BLaER1 treated with 17β-estradiol and CSF1 and Interleukin-3, amounts not matched to agents 10 nM and 100 nM (cell line): ENCODE results near the gene HERC2.

ENCODE experiments used
- H3K27ac ChIP-seq, 11 experiments: shearing (Covaris generic); formaldehyde crosslinking; 2 replicates each; pipeline ENCODE4 v1.8.1; 2022
- H3K27me3 ChIP-seq, 11 experiments: shearing (Covaris generic); formaldehyde crosslinking; 2 replicates each; pipeline ENCODE4 v1.8.1; 2022
- H3K36me3 ChIP-seq, 11 experiments: shearing (Covaris generic); formaldehyde crosslinking; 2 replicates each; pipeline ENCODE4 v1.8.1; 2022
- H3K4me1 ChIP-seq, 10 experiments: shearing (Covaris generic); formaldehyde crosslinking; 2 replicates each; pipeline ENCODE4 v1.8.1; 2022
- H3K4me2 ChIP-seq, 11 experiments: shearing (Covaris generic); formaldehyde crosslinking; 2 replicates each; pipeline ENCODE4 v1.8.1; 2022
- H3K4me3 ChIP-seq, 10 experiments: shearing (Covaris generic); formaldehyde crosslinking; 2 replicates each; pipeline ENCODE4 v1.8.1; 2022
- H3K9ac ChIP-seq, 11 experiments: shearing (Covaris generic); formaldehyde crosslinking; 2 replicates each; pipeline ENCODE4 v1.8.1; 2022
- H3K9me3 ChIP-seq, 11 experiments: shearing (Covaris generic); formaldehyde crosslinking; replicated peaks in 1 of 11; 2 replicates each; pipeline ENCODE4 v1.8.1; 2022
- H4K20me1 ChIP-seq, 11 experiments: shearing (Covaris generic); formaldehyde crosslinking; 2 replicates each; pipeline ENCODE4 v1.8.1; 2022
- Cebpa-rat ChIP-seq, 11 experiments: shearing (Covaris generic); IDR thresholded peaks; 2 replicates each; pipeline ENCODE4 v1.8.1; 2022

Gene HERC2

DNA sequence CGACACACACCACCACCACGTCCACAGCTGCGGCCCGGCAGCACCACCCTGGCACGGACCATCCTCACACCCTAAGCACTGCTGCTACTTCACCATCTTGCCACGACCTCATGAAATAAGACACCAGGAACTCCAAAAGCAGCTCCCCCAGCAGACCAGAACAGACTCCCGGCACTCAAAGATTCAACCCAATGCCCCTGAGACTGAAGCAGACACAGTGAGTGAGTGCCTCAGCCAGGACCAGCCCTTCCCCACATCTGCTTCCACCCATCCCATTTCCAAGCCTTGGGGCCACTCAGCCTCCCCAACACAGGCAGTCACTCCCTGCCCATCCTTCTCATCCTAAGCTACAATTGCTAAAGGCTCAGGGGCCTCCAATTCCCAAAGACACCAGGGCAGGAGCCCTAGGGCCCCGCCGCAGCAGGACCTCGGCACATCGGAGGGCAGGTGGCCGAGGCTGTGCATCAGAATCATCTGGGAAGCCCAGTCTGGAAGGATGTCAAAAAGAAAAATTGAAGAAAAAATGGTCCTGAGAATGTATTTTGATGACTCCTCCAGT is 204.5 kb downstream of the HERC2 start:
- H3K9ac ChIP-seq, result no peak overlapping the region
- H3K27me3 ChIP-seq, result no peaks in the 10 kb centered on the region
- H3K4me1 ChIP-seq, result peaks cover 0 to 7% (median 0%) of the 10 kb centered on the region in 10 experiments; a peak in 2 of 20 replicates
- no peak overlapping the region for H3K27ac ChIP-seq
- no peaks in the 10 kb centered on the region for H3K9me3 ChIP-seq
- H3K4me2 ChIP-seq, result peak overlapping the region in 1 of 11 experiments; percentile 10; a peak in 2 of 22 replicates
- peaks cover 92 to 100% (median 96%) of the 10 kb centered on the region in 11 experiments for H3K36me3 ChIP-seq
- no peak overlapping the region for H3K4me3 ChIP-seq
- H4K20me1 ChIP-seq, result peaks cover 0 to 48% (median 0%) of the 10 kb centered on the region in 11 experiments; a peak in 8 of 22 replicates
- TF ChIP-seq Cebpa-rat (IDR thresholded peaks at IDR 0.05), result no peak

- Histone ChIP-seq H3K4me2 (no peak overlapping the region), H3K4me1 (peaks cover 0 to 7% (median 0%) of the 10 kb centered on the region in 10 experiments; a peak in 2 of 20 replicates), H3K36me3 (peaks cover 92 to 100% (median 97%) of the 10 kb centered on the region in 11 experiments), H4K20me1 (peaks cover 0 to 48% (median 0%) of the 10 kb centered on the region in 11 experiments; a peak in 7 of 22 replicates), H3K9ac (no peak overlapping the region), H3K27ac (no peak overlapping the region), H3K27me3 (no peaks in the 10 kb centered on the region), H3K4me3 (no peak overlapping the region), H3K9me3 (no peaks in the 10 kb centered on the region)
- no peak for TF ChIP-seq Cebpa-rat (IDR thresholded peaks at IDR 0.05)
Observed at GRCh38 chr15:28116521-28117431, 205.2 kb downstream of the HERC2 start.

DNA sequence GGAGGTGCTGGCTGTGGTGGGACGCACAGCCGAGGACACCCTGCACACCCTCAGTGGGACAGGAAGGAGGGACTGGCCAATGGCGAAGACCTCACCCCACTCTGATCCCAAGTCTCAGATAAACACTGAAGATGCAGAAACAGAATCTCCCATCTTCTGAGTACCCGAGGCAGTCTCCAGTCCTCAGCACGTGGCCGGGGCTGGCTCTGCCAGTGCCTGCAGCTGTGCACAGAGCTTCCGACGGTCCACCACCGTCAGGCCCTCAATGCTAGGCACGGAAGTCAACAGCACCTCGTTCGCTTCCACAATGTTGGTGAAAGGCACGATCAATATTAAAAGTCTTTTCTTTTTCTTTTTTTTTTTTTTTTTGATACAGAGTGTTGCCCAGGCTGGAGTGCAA is 206.1 kb downstream of the HERC2 start:
- Histone ChIP-seq H4K20me1 (peaks cover 0 to 51% (median 2%) of the 10 kb centered on the region in 11 experiments; a peak in 9 of 22 replicates), H3K4me3 (no peak overlapping the region), H3K27ac (no peak overlapping the region), H3K36me3 (peaks cover 90 to 100% (median 96%) of the 10 kb centered on the region in 11 experiments), H3K4me1 (peaks cover 0 to 7% (median 0%) of the 10 kb centered on the region in 10 experiments; a peak in 2 of 20 replicates), H3K27me3 (no peaks in the 10 kb centered on the region), H3K9ac (no peak overlapping the region), H3K9me3 (no peaks in the 10 kb centered on the region), H3K4me2 (no peak overlapping the region)
- no peak for TF ChIP-seq Cebpa-rat (IDR thresholded peaks at IDR 0.05)

DNA sequence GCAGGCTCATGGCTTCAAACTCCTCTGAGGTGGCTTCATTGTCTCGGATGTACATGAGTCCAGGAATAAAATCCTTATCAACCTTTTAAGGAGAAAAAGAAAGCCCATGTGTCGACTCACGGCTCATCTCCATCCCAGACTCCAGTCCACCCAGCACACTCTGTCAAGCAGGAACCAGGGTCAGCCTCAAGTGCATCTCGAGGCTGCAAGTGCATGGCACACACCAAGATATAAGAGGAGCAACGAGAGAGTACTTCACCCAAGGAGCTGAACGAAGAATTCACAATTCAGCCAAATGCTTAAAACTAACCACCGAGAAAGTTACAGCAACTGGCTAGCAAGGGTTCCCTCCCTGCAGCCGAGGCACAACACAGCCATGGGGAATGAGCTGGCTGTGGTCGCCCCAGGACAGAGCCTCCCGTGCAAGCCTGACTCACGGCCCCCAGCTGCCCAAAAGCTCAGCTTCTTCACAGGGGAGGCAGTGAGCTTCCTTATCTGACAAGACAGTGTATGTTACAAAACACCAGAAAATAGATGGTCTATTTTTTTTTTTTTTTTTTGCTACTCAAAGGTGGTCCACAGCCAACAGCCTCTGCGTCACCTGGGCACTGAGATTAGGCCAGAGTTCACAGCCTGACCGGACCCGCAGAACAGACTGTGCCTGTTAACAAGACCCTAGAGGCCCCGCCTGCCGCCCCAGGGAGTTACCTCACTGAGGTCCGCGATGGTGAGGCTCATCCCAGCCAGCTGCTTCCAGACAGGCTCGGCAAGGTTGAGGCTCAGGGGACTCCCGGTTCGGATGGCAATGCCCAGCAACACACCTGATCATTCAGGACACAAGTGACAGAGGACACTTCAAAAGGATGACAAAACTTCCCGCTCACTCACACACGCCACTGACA is 207.0 kb downstream of the HERC2 start:
- Histone ChIP-seq H3K27ac (no peak overlapping the region), H3K9ac (no peak overlapping the region), H3K27me3 (no peaks in the 10 kb centered on the region), H3K4me2 (no peak overlapping the region), H3K4me1 (peaks cover 0 to 7% (median 0%) of the 10 kb centered on the region in 10 experiments; a peak in 2 of 20 replicates), H3K4me3 (no peak overlapping the region), H3K9me3 (no peaks in the 10 kb centered on the region), H3K36me3 (peaks cover 81 to 94% (median 90%) of the 10 kb centered on the region in 11 experiments), H4K20me1 (peaks cover 0 to 60% (median 9%) of the 10 kb centered on the region in 11 experiments; a peak in 12 of 22 replicates)
- no peak for TF ChIP-seq Cebpa-rat (IDR thresholded peaks at IDR 0.05)

DNA sequence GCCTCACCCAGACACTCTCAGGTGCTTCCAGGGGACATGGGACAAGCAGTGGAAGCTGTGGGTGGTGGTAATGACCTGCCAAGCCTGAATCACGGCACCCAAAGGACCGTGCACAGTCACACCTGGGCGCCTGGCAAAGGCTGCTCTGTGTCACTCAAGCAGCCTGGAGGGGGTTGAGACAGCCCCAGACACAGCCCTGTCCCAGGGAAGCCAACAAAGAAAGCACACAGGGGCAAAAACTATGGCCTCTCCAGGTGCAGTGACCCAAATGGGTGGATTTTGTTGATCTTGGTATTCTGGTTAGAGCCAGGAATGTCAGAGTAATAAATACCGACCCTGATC is 207.9 kb downstream of the HERC2 start:
- no peak for TF ChIP-seq Cebpa-rat (IDR thresholded peaks at IDR 0.05)
- Histone ChIP-seq H3K9ac (no peak overlapping the region), H3K27me3 (peaks cover 0 to 3% (median 0%) of the 10 kb centered on the region in 11 experiments; a peak in 5 of 22 replicates), H3K4me2 (no peak overlapping the region), H3K4me1 (peaks cover 0 to 7% (median 0%) of the 10 kb centered on the region in 10 experiments; a peak in 2 of 20 replicates), H3K9me3 (no peaks in the 10 kb centered on the region), H3K27ac (no peak overlapping the region), H3K4me3 (no peak overlapping the region), H3K36me3 (peaks cover 74 to 86% (median 82%) of the 10 kb centered on the region in 11 experiments), H4K20me1 (peaks cover 0 to 68% (median 14%) of the 10 kb centered on the region in 11 experiments; a peak in 12 of 22 replicates)

DNA sequence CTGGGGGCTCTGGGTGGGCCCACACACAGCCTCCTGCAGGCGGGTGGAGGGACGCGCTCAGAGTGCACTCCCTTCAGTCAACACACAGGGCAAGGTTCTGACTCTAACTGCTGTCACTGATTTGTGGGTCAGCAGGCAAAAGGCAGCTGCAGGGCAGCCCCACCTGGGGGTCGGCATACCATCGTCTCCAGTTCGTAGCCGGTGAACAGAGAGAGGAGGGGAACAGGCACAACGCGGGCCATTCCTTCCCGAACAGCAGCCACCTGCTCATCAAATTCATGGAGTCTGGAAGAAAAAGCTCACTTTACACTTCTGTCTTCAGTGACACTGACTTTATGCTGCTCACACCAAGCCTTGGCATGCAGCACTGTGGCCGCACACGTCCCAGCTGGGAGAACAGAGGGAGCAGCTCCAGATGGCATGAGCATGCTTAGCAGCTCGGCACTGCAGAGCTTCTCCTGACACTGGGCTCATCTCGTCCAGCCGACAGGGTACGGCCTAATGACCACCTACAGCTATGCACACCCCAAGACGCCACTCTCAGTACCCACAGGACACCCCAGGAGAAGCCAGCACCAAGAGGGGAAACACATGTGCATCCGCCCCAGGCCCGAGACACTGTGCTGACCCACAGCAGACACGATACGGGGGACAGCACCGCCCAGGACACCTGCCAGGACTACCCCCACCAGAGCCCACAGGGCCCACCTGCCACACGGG is 208.4 kb downstream of the HERC2 start:
- no peak overlapping the region for H3K9ac ChIP-seq
- H3K36me3 ChIP-seq, result peaks cover 71 to 81% (median 76%) of the 10 kb centered on the region in 11 experiments
- peaks cover 0 to 73% (median 14%) of the 10 kb centered on the region in 11 experiments; a peak in 12 of 22 replicates for H4K20me1 ChIP-seq
- no peak for TF ChIP-seq Cebpa-rat (IDR thresholded peaks at IDR 0.05)
- peaks cover 0 to 7% (median 0%) of the 10 kb centered on the region in 10 experiments; a peak in 2 of 20 replicates for H3K4me1 ChIP-seq
- H3K27me3 ChIP-seq, result peaks cover 2 to 8% (median 5%) of the 10 kb centered on the region in 11 experiments; a peak in 18 of 22 replicates
- no peak overlapping the region for H3K27ac ChIP-seq
- no peak overlapping the region for H3K4me3 ChIP-seq
- no peak overlapping the region for H3K4me2 ChIP-seq
- H3K9me3 ChIP-seq, result no peaks in the 10 kb centered on the region

DNA sequence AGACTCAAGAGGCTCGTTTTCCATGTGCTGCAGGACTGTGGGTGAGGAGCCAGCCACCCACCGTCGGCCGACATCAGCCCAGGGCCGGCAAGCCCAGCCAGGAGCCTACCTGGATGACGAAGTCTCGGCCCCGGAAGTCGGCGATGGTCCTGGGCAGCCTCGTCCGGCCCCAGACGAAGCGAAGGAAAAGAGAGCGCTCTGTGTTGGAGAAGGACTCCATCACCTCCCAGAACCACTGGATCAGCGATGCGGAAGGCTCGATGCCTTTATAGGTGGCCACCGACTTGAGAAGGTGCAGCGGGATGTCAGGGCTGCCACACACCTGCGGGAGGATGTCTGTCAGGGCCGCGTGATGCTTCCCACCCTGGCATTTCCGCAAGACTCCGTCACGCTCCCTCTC is 209.0 kb downstream of the HERC2 start:
- H3K9me3 ChIP-seq, result no peaks in the 10 kb centered on the region
- H3K4me2 ChIP-seq, result no peak overlapping the region
- peaks cover 0 to 8% (median 0%) of the 10 kb centered on the region in 10 experiments; a peak in 4 of 20 replicates for H3K4me1 ChIP-seq
- H3K36me3 ChIP-seq, result peaks cover 66 to 75% (median 70%) of the 10 kb centered on the region in 11 experiments
- TF ChIP-seq Cebpa-rat (IDR thresholded peaks at IDR 0.05), result no peak
- H4K20me1 ChIP-seq, result peaks cover 0 to 79% (median 14%) of the 10 kb centered on the region in 11 experiments; a peak in 12 of 22 replicates
- no peak overlapping the region for H3K4me3 ChIP-seq
- no peak overlapping the region for H3K9ac ChIP-seq
- H3K27ac ChIP-seq, result no peak overlapping the region
- peaks cover 8 to 14% (median 11%) of the 10 kb centered on the region in 11 experiments for H3K27me3 ChIP-seq
